GM18517 (cell line): ENCODE results near the gene SH2D3A.

ENCODE experiments used
- ATAC-seq: cut with Tn5 transposase; IDR thresholded peaks from one replicate; pipeline ENCODE4 v1.9.1; 2021; ENCODE audit warnings: mild to moderate bottlenecking, moderate library complexity; ENCODE audit not compliant: unreplicated experiment

SH2D3A gene

GRCh38 chr19:6723738-6724137 is 43.5 kb downstream of the SH2D3A start:
- ATAC-seq, result no peak

- no peak for ATAC-seq
Measured at GRCh38 chr19:6723108-6723618, 44.1 kb downstream of the SH2D3A start.

DNA sequence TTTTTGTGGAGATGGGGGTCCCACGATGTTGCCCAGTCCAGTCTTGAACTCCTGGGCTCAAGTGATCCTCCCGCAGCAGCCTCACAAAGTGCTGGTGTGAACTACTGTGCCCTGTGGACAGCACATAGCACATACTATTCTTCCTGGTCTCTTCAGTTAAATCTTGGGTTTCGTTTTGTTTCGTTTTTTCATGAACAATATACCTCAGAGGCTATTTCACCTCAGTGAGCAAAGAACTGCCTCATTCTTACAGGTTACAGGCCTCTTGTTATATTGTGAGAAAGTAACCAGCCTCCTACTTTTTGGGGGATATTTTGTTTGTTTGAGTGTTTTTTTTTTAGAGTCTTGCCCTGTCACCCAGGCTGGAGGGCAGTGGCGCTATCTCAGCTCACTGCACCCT is 45.5 kb downstream of the SH2D3A start:
- ATAC-seq, result no peak

GRCh38 chr19:6721138-6721474 is 46.1 kb downstream of the SH2D3A start:
- ATAC-seq, result no peak

DNA sequence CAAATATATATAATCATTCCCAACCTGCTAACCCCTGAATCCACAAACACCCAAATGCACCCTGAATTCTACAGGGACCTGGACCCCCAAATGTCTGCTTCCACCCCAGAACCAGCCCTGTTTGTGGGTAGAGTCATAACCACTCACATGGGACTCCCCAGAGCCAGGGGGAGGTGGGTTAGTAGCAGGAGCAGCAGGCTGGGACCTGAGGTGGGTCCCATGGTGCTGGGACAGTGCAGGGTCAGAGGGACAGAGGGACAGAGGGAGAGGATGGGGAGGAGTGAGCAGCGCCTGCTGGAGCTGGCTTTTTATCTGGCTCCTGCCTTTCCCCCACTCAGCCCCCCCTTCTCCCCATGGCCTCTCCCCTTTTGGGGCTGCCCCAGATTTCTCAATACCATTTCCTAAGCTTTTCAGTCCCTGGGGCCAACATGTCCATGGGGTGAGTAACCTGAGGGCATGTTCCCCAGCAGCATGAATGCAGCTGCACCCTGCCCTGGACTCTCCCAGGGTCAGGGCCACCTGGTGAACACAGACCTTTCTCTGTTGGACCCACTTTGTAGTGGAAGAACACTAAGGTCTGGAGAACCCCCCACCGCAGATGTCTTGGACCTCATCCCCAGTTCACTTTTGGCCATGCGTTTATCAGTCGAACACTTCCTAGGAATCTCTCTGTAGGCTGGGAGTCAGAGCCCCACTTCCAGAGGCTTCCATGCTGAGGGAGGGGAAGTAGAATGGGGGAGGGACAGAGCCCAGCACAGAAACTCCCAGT is 46.7 kb downstream of the SH2D3A start, which contains the start of gene C3:
TSS of gene C3 (minus strand) at position 282 of the 769 bp plus-strand sequence. CDS start at position 221, 61 bp downstream.
- ATAC-seq, result no peak

- ATAC-seq, result no peak
Measured at GRCh38 chr19:6719992-6720368, 47.3 kb downstream of the SH2D3A start.

GRCh38 chr19:6719540-6719861 is 47.7 kb downstream of the SH2D3A start:
- no peak for ATAC-seq

DNA sequence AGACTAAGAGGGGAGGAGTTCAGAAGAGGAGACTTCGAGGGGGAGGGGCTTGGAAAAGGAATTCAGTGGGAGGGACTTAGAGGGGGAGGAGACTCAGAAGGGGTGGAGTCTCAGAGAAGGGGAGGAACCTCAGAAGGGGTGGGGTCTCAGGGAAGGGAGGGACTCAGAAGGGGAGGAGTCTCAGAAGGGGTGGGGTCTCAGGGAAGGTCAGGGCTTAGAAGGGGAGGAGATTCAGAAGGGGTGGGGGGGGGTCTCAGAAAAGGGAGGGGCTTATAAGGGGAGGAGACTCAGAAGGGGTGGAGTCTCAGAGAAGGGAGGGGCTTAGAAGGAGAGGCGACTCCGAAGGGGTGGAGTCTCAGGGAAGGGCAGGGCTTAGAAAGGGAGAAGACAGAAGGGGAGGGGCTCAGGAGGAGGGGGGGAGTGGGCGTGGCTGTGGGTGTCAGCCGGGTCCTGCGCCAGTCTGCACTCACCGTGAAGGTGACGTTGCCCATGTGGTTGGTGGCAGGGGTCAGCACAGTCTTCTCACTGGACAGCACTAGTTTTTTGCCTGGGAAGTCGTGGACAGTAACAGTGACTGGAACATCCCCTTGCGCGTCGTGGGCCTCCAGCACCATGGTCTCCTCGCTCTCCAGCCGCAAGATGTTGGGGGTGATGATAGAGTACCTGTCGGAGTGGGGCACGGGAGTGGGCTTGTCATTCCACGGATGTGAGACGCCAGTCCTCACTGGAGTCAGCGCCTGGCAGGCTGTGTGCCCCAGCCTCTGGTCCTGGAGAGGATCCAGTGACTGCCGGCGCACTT is 48.3 kb downstream of the SH2D3A start:
- no peak for ATAC-seq

- no peak for ATAC-seq
Measured at GRCh38 chr19:6718111-6718740, 49.0 kb downstream of the SH2D3A start.

DNA sequence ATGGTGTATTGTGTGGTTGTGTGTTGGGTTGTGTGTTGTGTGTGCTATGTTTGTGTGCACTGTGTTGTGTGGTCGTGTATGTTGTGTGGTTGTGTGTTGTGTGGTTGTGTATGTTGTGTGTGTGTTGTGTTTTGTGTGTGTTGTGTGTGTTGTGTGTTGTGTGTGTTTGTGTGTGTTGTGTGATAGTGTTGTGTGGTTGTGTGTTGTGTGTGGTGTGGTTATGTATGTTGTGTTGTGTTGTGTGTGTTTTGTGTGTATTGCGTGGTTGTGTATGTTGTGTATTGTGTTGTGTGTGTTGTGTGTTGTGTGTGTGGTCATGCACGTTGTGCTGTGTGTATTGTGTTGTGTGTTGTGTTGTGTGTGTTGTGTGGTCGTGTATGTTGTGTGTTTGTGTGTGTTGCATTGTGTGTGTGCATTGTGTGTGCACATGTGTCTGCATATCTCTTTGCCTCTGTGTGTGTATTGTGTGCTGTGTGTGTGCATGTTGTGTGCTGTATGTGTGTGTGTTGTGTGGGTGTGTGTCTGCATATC is 49.7 kb downstream of the SH2D3A start:
- ATAC-seq, result no peak

GRCh38 chr19:6717036-6717435 is 50.2 kb downstream of the SH2D3A start:
- ATAC-seq, result no peak

DNA sequence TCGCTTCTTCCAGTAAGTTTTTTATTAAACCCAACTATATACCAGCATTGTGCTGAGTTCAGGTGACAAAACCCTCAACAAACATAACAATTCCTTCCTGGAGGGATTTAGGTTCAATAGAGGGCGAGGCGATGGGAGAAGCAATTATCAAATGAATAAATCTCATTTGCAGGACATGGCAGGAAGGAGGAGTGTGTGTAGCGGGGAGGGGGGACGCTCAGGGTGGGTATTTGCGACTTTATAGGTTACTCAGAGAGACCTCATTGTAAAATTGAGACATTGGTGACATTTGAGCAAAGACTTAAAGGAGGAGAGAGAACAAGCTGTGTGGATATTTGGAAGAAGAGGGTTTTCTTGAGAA is 50.6 kb downstream of the SH2D3A start:
- ATAC-seq, result no peak

- no peak for ATAC-seq
Measured at GRCh38 chr19:6714749-6715555, 52.3 kb downstream of the SH2D3A start.

DNA sequence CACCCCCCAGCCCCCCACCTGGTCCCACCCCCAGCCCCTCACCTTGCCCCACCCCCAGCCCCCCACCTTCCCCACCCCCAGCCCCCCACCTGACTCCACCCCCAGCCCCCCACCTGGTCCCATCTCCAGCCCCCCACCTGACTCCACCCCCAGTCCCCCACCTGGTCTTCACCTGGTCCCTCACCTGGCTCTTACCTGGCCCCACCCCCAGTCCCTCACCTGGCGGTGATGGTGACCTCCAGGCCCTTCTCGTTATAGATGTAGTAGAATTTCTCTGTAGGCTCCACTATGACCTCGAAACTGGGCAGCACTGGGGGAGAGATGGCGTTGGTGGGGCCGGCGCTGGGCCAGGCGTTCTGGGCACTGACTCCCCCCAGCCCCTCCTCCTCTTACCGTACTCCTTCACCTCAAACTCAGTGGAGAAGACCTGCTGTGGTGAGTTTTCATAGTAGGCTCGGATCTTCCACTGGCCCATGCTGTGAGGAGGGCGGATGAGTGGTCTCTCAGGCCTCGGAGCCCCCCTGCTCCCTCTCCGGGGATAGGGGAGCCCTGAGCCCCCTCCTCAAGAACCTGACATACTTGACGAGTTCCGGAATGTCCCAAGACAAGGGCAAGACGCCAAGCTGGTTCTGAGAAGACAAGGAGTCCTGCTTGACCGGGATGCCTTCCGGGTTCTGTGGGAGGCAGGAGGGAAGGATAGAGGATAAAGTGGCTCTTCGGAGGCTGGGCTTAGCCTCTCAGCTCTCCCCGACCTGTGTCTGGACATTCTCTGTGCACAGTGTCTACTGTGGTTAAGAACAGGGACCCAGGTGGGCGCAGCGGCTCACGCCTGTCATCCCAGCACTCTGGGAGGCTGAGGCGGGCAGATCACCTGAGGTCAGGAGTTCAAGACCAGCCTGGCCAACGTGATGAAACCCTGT is 53.2 kb downstream of the SH2D3A start:
- ATAC-seq, result no peak

DNA sequence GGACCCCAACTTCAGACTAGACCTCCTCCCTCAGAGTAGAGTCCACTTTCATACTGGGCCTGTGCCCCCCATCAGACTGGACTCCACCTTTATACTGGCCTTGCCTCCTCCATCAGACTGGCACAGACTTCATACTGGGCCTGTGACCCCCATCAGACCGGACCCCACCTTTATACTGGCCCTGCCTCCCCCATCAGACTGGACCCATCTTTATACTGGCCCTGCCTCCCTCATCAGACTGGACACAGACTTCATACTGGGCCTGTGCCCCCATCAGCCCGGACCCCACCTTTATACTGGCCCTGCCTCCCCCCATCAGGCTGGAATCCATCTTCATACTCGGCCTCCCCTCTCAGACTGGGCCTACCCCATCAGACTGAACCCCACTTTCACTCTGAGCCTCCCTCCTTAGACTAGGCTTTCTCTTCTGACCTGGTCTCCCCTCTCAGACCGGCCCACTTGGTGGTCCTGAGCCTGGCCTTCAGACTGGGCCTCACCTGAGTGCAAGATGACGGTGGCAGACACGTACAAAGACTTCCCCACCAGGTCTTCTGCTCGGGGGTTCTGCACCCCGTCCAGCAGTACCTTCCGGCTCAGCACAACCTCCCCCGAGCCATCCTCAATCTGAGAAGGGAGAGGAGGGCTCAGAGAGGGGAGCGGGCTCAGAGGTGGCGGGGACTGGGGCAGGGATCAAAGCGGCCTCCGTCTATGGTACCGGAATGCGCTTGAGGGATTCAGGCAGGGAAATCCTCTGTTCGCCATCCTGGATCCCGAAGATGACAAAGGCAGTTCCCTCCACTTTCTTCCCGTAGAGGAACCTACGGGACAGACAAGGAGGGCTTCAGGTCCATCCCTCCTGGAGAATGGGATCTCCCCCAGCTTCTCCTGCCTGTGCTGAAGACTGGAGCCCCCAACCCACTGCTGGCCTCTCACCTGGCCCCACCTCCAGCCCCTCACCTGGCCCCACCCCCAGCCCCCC is 54.3 kb downstream of the SH2D3A start:
- no peak for ATAC-seq

- no peak for ATAC-seq
Measured at GRCh38 chr19:6712231-6712630, 55.0 kb downstream of the SH2D3A start.

GRCh38 chr19:6711605-6712004 is 55.6 kb downstream of the SH2D3A start:
- ATAC-seq, result no peak

GRCh38 chr19:6711078-6711361 is 56.2 kb downstream of the SH2D3A start:
- ATAC-seq, result no peak
